Measurements from ENCODE around the gene TRIM72.

- TF ChIP-seq CTCF (conservative IDR thresholded peaks at IDR 0.05; ENCODE audit: low read depth, low read length) (no peak), EZH2phosphoT487 (IDR thresholded peaks at IDR 0.05; ENCODE audit: borderline replicate concordance, low read length) (no peak)
Measured at GRCh38 chr16:31192856-31193642, 20.9 kb upstream of the TRIM72 start.

Measured in PC-3 (cell line).